T-helper 1 cell treated with Interleukin-12 subunit alpha and Interleukin-12 subunit beta and Interleukin-4 antibody, amounts not matched to agents 30 μg/mL and 1 μg/mL, for 36 hours (primary cell): ENCODE results near the gene STAB2.
A peak's percentile ranks its signal among the peaks of the same experiment; 100 is the strongest.

Experiments
- H3K27ac Mint-ChIP-seq: one replicate; pipeline ENCODE4 v1.8.0; 2021; ENCODE audit warnings: mild to moderate bottlenecking, mixed read lengths
- H3K27me3 Mint-ChIP-seq: one replicate; pipeline ENCODE4 v1.8.0; 2021; ENCODE audit warnings: low read depth, mixed read lengths
- H3K36me3 Mint-ChIP-seq: one replicate; pipeline ENCODE4 v1.8.0; 2021; ENCODE audit warnings: low read depth, mixed read lengths
- H3K4me1 Mint-ChIP-seq: one replicate; pipeline ENCODE4 v1.8.0; 2021; ENCODE audit warnings: low read depth, mixed read lengths
- H3K4me3 Mint-ChIP-seq: one replicate; pipeline ENCODE4 v1.8.0; 2021; ENCODE audit warnings: mild to moderate bottlenecking, moderate library complexity, mixed read lengths
- H3K9me3 Mint-ChIP-seq: one replicate; pipeline ENCODE4 v1.8.0; 2021; ENCODE audit warnings: mixed read lengths

STAB2 gene

GRCh38 chr12:103707446-103707845, 120.4 kb downstream of the STAB2 start:
- H3K27ac Mint-ChIP-seq = no peak overlapping the region
- H3K36me3 Mint-ChIP-seq = no peaks in the 10 kb centered on the region
- peaks cover 8% of the 10 kb centered on the region for H3K27me3 Mint-ChIP-seq
- H3K4me3 Mint-ChIP-seq = no peak overlapping the region
- H3K4me1 Mint-ChIP-seq = no peaks in the 10 kb centered on the region
- H3K9me3 Mint-ChIP-seq = no peaks in the 10 kb centered on the region

- Mint-ChIP-seq H3K9me3 (no peaks in the 10 kb centered on the region), H3K36me3 (no peaks in the 10 kb centered on the region), H3K27me3 (peaks cover 8% of the 10 kb centered on the region)
Measured at GRCh38 chr12:103710544-103710943, 123.5 kb downstream of the STAB2 start.

GRCh38 chr12:103712216-103712615, 125.1 kb downstream of the STAB2 start:
- Mint-ChIP-seq H3K36me3 (no peaks in the 10 kb centered on the region), H3K4me3 (no peak overlapping the region), H3K4me1 (no peaks in the 10 kb centered on the region), H3K27me3 (peaks cover 8% of the 10 kb centered on the region), H3K9me3 (no peaks in the 10 kb centered on the region), H3K27ac (no peak overlapping the region)

More at GRCh38 chr12:103710544-103710943, 123.5 kb downstream of the STAB2 start:
- no peak overlapping the region for H3K27ac Mint-ChIP-seq
- H3K4me1 Mint-ChIP-seq = no peaks in the 10 kb centered on the region
- no peak overlapping the region for H3K4me3 Mint-ChIP-seq

GRCh38 chr12:103715494-103715893, 128.4 kb downstream of the STAB2 start:
- H3K4me3 Mint-ChIP-seq = no peak overlapping the region
- peaks cover 4% of the 10 kb centered on the region for H3K27me3 Mint-ChIP-seq
- H3K4me1 Mint-ChIP-seq = no peaks in the 10 kb centered on the region
- no peaks in the 10 kb centered on the region for H3K9me3 Mint-ChIP-seq
- no peaks in the 10 kb centered on the region for H3K36me3 Mint-ChIP-seq
- H3K27ac Mint-ChIP-seq = no peak overlapping the region

GRCh38 chr12:103716517-103717196, 129.6 kb downstream of the STAB2 start:
- no peak overlapping the region for H3K27ac Mint-ChIP-seq

GRCh38 chr12:103725398-103725797, 138.3 kb downstream of the STAB2 start:
- Mint-ChIP-seq H3K4me1 (no peaks in the 10 kb centered on the region), H3K27ac (no peak overlapping the region), H3K9me3 (no peaks in the 10 kb centered on the region), H3K4me3 (no peak overlapping the region), H3K27me3 (peaks cover 2% of the 10 kb centered on the region), H3K36me3 (no peaks in the 10 kb centered on the region)

More at GRCh38 chr12:103716517-103717196, 129.6 kb downstream of the STAB2 start:
- Mint-ChIP-seq H3K27me3 (peaks cover 4% of the 10 kb centered on the region), H3K4me3 (no peak overlapping the region), H3K36me3 (no peaks in the 10 kb centered on the region), H3K4me1 (no peaks in the 10 kb centered on the region), H3K9me3 (no peaks in the 10 kb centered on the region)

- no peaks in the 10 kb centered on the region for H3K4me1 Mint-ChIP-seq
- no peaks in the 10 kb centered on the region for H3K36me3 Mint-ChIP-seq
- peaks cover 6% of the 10 kb centered on the region for H3K27me3 Mint-ChIP-seq
- H3K27ac Mint-ChIP-seq = no peak overlapping the region
- no peaks in the 10 kb centered on the region for H3K9me3 Mint-ChIP-seq
- H3K4me3 Mint-ChIP-seq = no peak overlapping the region
Measured at GRCh38 chr12:103727638-103728037, 140.6 kb downstream of the STAB2 start.

- Mint-ChIP-seq H3K36me3 (no peaks in the 10 kb centered on the region), H3K4me1 (no peaks in the 10 kb centered on the region), H3K27me3 (peaks cover 6% of the 10 kb centered on the region)
Measured at GRCh38 chr12:103728323-103728722, 141.2 kb downstream of the STAB2 start.

GRCh38 chr12:103729499-103729898, 142.4 kb downstream of the STAB2 start:
- Mint-ChIP-seq H3K9me3 (no peaks in the 10 kb centered on the region), H3K36me3 (no peaks in the 10 kb centered on the region), H3K4me1 (no peaks in the 10 kb centered on the region), H3K27me3 (peaks cover 6% of the 10 kb centered on the region), H3K27ac (no peak overlapping the region), H3K4me3 (no peak overlapping the region)

More at GRCh38 chr12:103728323-103728722, 141.2 kb downstream of the STAB2 start:
- Mint-ChIP-seq H3K4me3 (no peak overlapping the region), H3K9me3 (no peaks in the 10 kb centered on the region), H3K27ac (no peak overlapping the region)

- H3K36me3 Mint-ChIP-seq = no peaks in the 10 kb centered on the region
- H3K27me3 Mint-ChIP-seq = peaks cover 6% of the 10 kb centered on the region
- H3K4me3 Mint-ChIP-seq = no peak overlapping the region
- H3K27ac Mint-ChIP-seq = peak overlapping the region; percentile 5
- no peaks in the 10 kb centered on the region for H3K9me3 Mint-ChIP-seq
- H3K4me1 Mint-ChIP-seq = no peaks in the 10 kb centered on the region
Measured at GRCh38 chr12:103731539-103731938, 144.5 kb downstream of the STAB2 start.

- Mint-ChIP-seq H3K27me3 (peaks cover 8% of the 10 kb centered on the region), H3K4me1 (no peaks in the 10 kb centered on the region), H3K36me3 (no peaks in the 10 kb centered on the region), H3K27ac (no peak overlapping the region), H3K9me3 (no peaks in the 10 kb centered on the region), H3K4me3 (no peak overlapping the region)
Measured at GRCh38 chr12:103734863-103735262, 147.8 kb downstream of the STAB2 start.

GRCh38 chr12:103735291-103735690, 148.2 kb downstream of the STAB2 start:
- Mint-ChIP-seq H3K27ac (no peak overlapping the region), H3K4me1 (no peaks in the 10 kb centered on the region), H3K9me3 (no peaks in the 10 kb centered on the region), H3K27me3 (peaks cover 8% of the 10 kb centered on the region), H3K4me3 (no peak overlapping the region), H3K36me3 (no peaks in the 10 kb centered on the region)

- no peak overlapping the region for H3K4me3 Mint-ChIP-seq
- H3K27ac Mint-ChIP-seq = no peak overlapping the region
- H3K4me1 Mint-ChIP-seq = no peaks in the 10 kb centered on the region
- H3K36me3 Mint-ChIP-seq = no peaks in the 10 kb centered on the region
- no peaks in the 10 kb centered on the region for H3K9me3 Mint-ChIP-seq
- H3K27me3 Mint-ChIP-seq = peaks cover 10% of the 10 kb centered on the region
Measured at GRCh38 chr12:103736572-103736971, 149.5 kb downstream of the STAB2 start.

- H3K27me3 Mint-ChIP-seq = peaks cover 8% of the 10 kb centered on the region
- H3K36me3 Mint-ChIP-seq = no peaks in the 10 kb centered on the region
- no peak overlapping the region for H3K27ac Mint-ChIP-seq
- no peak overlapping the region for H3K4me3 Mint-ChIP-seq
- no peaks in the 10 kb centered on the region for H3K9me3 Mint-ChIP-seq
- no peaks in the 10 kb centered on the region for H3K4me1 Mint-ChIP-seq
Measured at GRCh38 chr12:103737881-103738280, 150.8 kb downstream of the STAB2 start.

- H3K4me3 Mint-ChIP-seq = no peak overlapping the region
- H3K9me3 Mint-ChIP-seq = no peaks in the 10 kb centered on the region
- H3K4me1 Mint-ChIP-seq = no peaks in the 10 kb centered on the region
- peaks cover 8% of the 10 kb centered on the region for H3K27me3 Mint-ChIP-seq
- no peaks in the 10 kb centered on the region for H3K36me3 Mint-ChIP-seq
- no peak overlapping the region for H3K27ac Mint-ChIP-seq
Measured at GRCh38 chr12:103742349-103742932, 155.4 kb downstream of the STAB2 start.
